ENCODE results near the gene NCOA6. TPM values are rescaled to one million over a fixed set of nuclear protein-coding genes. Genes with fewer than 3 reads are reported as not detected.

NCOA6 gene
- total RNA-seq, 4 donors from 2014 or later, result 16.9 to 26.1 (median 24.0) TPM

- H3K4me3 ChIP-seq, result no peak overlapping the region
- no peaks in the 10 kb centered on the region for H3K27me3 ChIP-seq
- no peak for DNase-seq (ENCODE audit: low spot score in 2 of 2)
- no peaks in the 10 kb centered on the region for H3K4me1 ChIP-seq
- TF ChIP-seq CTCF (IDR thresholded peaks at IDR 0.05), result no peak
- no peak for TF ChIP-seq POLR2A (IDR thresholded peaks at IDR 0.05)
- no peak for TF ChIP-seq EP300 (IDR thresholded peaks at IDR 0.05)
- H3K9me3 ChIP-seq, result no peaks in the 10 kb centered on the region
- peaks cover 0 to 100% (median 9%) of the 10 kb centered on the region in 3 donors for H3K36me3 ChIP-seq
- WGBS, 2 donors, result 83 to 87% methylated on average over 5 to 8 of the region's 9 CpGs
- no peak overlapping the region for H3K27ac ChIP-seq
These were observed 24.3 kb upstream of the NCOA6 start for GRCh38 chr20:34849778-34850177.

- peaks cover 0 to 91% (median 9%) of the 10 kb centered on the region in 3 donors for H3K36me3 ChIP-seq
- DNase-seq (ENCODE audit: low spot score in 2 of 2), result no peak
- no peaks in the 10 kb centered on the region for H3K4me1 ChIP-seq
- H3K27me3 ChIP-seq, result no peaks in the 10 kb centered on the region
- WGBS, 2 donors, result 93 to 98% methylated on average over 5 of the region's 5 CpGs
- no peak for TF ChIP-seq POLR2A (IDR thresholded peaks at IDR 0.05)
- no peak for TF ChIP-seq EP300 (IDR thresholded peaks at IDR 0.05)
- no peak for TF ChIP-seq CTCF (IDR thresholded peaks at IDR 0.05)
- H3K27ac ChIP-seq, result no peak overlapping the region
- no peaks in the 10 kb centered on the region for H3K9me3 ChIP-seq
- no peak overlapping the region for H3K4me3 ChIP-seq
These were observed 23.1 kb upstream of the NCOA6 start for GRCh38 chr20:34848597-34848996.

- 90 to 96% methylated on average over 2 of the region's 2 CpGs for WGBS, 2 donors
- Histone ChIP-seq H3K9me3 (no peaks in the 10 kb centered on the region), H3K4me1 (no peaks in the 10 kb centered on the region), H3K4me3 (no peak overlapping the region), H3K27me3 (no peaks in the 10 kb centered on the region), H3K36me3 (peaks cover 0 to 39% (median 0%) of the 10 kb centered on the region in 3 donors), H3K27ac (no peak overlapping the region)
- TF ChIP-seq EP300 (IDR thresholded peaks at IDR 0.05), result no peak
- no peak for TF ChIP-seq POLR2A (IDR thresholded peaks at IDR 0.05)
- TF ChIP-seq CTCF (IDR thresholded peaks at IDR 0.05), result no peak
- DNase-seq (ENCODE audit: low spot score in 2 of 2), result no peak
These were observed 18.0 kb upstream of the NCOA6 start for GRCh38 chr20:34843421-34843820.

- 52 to 53% methylated on average over 2 of the region's 2 CpGs for WGBS, 2 donors
- H3K4me3 ChIP-seq, result no peak overlapping the region
- TF ChIP-seq CTCF (IDR thresholded peaks at IDR 0.05) (no peak), EP300 (IDR thresholded peaks at IDR 0.05) (no peak), POLR2A (IDR thresholded peaks at IDR 0.05) (no peak)
- H3K36me3 ChIP-seq, result peaks cover 0 to 26% (median 0%) of the 10 kb centered on the region in 3 donors
- H3K27ac ChIP-seq, result no peak overlapping the region
- no peaks in the 10 kb centered on the region for H3K4me1 ChIP-seq
- DNase-seq (ENCODE audit: low spot score in 2 of 2), result no peak
- H3K9me3 ChIP-seq, result no peaks in the 10 kb centered on the region
- H3K27me3 ChIP-seq, result no peaks in the 10 kb centered on the region
These were observed 16.7 kb upstream of the NCOA6 start for GRCh38 chr20:34842143-34842542.

GRCh38 chr20:34834459-34834893 lies 9.0 kb upstream of the NCOA6 start:
- no peak for DNase-seq (ENCODE audit: low spot score in 2 of 2)
- Histone ChIP-seq H3K27ac (no peak overlapping the region), H3K36me3 (no peaks in the 10 kb centered on the region), H3K4me1 (no peaks in the 10 kb centered on the region), H3K4me3 (no peak overlapping the region), H3K27me3 (no peaks in the 10 kb centered on the region), H3K9me3 (no peaks in the 10 kb centered on the region)
- TF ChIP-seq CTCF (IDR thresholded peaks at IDR 0.05) (peak in 4 of 5 experiments; percentile 34 to 58 (median 44)), EP300 (IDR thresholded peaks at IDR 0.05) (no peak)
- WGBS, 2 donors, result 31 to 33% methylated on average over 6 of the region's 6 CpGs

Data from tibial nerve (tissue), 4 donors.